ENCODE measurements around the gene TRIM74.
"Not testable (repeated sequence)": the region's sequence is repeated elsewhere in the genome, so short reads cannot be mapped to it uniquely, and the experiment has no call there.

The TRIM74 gene

GRCh38 chr7:72911395-72911794, 57.9 kb downstream of the TRIM74 start:
- not testable (repeated sequence) for DNase-seq (ENCODE audit: low read depth in 2 of 2, low spot score in 1 of 2)

Data from stimulated activated CD8-positive, alpha-beta memory T cell treated with anti-CD3 and anti-CD28 coated beads, Interleukin-4, amount 100 ng/mL, for 4 hours (primary cell).